ENCODE results near the gene UQCR10. TPM values are rescaled to one million over a fixed set of nuclear protein-coding genes. Genes with fewer than 3 reads are reported as not detected.

The UQCR10 gene
- total RNA-seq, 1 experiment from 2014 or later = 93.7 TPM

DNA sequence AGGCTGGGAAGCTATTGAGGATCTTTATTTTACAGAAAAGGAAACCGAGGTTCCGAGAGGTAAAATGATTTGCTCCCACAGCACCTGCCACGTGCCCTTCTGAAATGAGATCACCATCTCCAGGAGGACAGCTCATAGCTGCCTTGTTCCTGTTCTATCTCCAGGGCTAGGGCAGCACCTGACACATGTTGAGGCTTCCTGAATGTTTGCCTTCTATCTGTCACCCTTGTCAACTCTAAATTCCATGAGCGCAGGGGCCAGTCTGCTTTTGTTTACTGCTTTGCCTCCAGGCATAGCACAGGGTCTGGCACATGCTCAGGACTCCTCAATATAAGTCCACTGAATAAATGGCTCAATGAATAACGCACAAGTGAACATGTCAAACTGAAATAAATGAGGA, 46.8 kb downstream of the UQCR10 start:
- no TSS peak for BruUV-seq (replicated peaks)
- intact Hi-C loops (cut with micrococcal nuclease; ENCODE audit: unreplicated experiment) (no loop called here), in situ Hi-C loops (cut with HindIII; ENCODE audit: low pct_unique_long_range_greater_than_20kb, low sequenced_read_pairs) (no loop called here)
- DNase-seq (ENCODE audit: low read depth, low spot score) (no peak), ATAC-seq (no peak)
- ChIA-PET POLR2A (no interaction called here), CTCF (no interaction called here)
- Histone ChIP-seq H3K4me3 (ENCODE audit: low read depth in 2 of 2, low read length in 2 of 2) (no peak overlapping the region), H3K9me3 (ENCODE audit: control insufficient read depth, insufficient read depth, low read depth, low read length) (no peaks in the 10 kb centered on the region), H3K4me1 (ENCODE audit: control insufficient read depth, insufficient read depth, low read length) (no peaks in the 10 kb centered on the region), H3K27me3 (ENCODE audit: control insufficient read depth, insufficient read depth, low read length) (no peaks in the 10 kb centered on the region), H3K27ac (ENCODE audit: low read length) (no peak overlapping the region), H3K36me3 (ENCODE audit: control insufficient read depth, insufficient read depth, low read length) (peaks cover 4% of the 10 kb centered on the region)
- TF ChIP-seq TCF7L2 (IDR thresholded peaks at IDR 0.05; ENCODE audit: low read depth, low read length) (no peak), SIN3A (IDR thresholded peaks at IDR 0.05; ENCODE audit: borderline replicate concordance, insufficient read depth, low read depth, low read length) (no peak), POLR2AphosphoS5 (IDR thresholded peaks at IDR 0.05; ENCODE audit: low read depth, low read length) (no peak)
- TF ChIP-seq, protein P1, sequence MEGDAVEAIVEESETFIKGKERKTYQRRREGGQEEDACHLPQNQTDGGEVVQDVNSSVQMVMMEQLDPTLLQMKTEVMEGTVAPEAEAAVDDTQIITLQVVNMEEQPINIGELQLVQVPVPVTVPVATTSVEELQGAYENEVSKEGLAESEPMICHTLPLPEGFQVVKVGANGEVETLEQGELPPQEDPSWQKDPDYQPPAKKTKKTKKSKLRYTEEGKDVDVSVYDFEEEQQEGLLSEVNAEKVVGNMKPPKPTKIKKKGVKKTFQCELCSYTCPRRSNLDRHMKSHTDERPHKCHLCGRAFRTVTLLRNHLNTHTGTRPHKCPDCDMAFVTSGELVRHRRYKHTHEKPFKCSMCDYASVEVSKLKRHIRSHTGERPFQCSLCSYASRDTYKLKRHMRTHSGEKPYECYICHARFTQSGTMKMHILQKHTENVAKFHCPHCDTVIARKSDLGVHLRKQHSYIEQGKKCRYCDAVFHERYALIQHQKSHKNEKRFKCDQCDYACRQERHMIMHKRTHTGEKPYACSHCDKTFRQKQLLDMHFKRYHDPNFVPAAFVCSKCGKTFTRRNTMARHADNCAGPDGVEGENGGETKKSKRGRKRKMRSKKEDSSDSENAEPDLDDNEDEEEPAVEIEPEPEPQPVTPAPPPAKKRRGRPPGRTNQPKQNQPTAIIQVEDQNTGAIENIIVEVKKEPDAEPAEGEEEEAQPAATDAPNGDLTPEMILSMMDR (IDR thresholded peaks at IDR 0.05) = no peak
- TF ChIP-seq, protein P2, sequence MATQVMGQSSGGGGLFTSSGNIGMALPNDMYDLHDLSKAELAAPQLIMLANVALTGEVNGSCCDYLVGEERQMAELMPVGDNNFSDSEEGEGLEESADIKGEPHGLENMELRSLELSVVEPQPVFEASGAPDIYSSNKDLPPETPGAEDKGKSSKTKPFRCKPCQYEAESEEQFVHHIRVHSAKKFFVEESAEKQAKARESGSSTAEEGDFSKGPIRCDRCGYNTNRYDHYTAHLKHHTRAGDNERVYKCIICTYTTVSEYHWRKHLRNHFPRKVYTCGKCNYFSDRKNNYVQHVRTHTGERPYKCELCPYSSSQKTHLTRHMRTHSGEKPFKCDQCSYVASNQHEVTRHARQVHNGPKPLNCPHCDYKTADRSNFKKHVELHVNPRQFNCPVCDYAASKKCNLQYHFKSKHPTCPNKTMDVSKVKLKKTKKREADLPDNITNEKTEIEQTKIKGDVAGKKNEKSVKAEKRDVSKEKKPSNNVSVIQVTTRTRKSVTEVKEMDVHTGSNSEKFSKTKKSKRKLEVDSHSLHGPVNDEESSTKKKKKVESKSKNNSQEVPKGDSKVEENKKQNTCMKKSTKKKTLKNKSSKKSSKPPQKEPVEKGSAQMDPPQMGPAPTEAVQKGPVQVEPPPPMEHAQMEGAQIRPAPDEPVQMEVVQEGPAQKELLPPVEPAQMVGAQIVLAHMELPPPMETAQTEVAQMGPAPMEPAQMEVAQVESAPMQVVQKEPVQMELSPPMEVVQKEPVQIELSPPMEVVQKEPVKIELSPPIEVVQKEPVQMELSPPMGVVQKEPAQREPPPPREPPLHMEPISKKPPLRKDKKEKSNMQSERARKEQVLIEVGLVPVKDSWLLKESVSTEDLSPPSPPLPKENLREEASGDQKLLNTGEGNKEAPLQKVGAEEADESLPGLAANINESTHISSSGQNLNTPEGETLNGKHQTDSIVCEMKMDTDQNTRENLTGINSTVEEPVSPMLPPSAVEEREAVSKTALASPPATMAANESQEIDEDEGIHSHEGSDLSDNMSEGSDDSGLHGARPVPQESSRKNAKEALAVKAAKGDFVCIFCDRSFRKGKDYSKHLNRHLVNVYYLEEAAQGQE (IDR thresholded peaks at IDR 0.05; ENCODE audit: insufficient read depth in 1 of 2, low read depth in 2 of 2, low read length in 1 of 2) = no peak

GRCh38 chr22:29815580-29815979, 48.4 kb downstream of the UQCR10 start:
- ChIA-PET CTCF (no interaction called here), POLR2A (no interaction called here)
- in situ Hi-C loops (cut with HindIII; ENCODE audit: low pct_unique_long_range_greater_than_20kb, low sequenced_read_pairs) (no loop called here), intact Hi-C loops (cut with micrococcal nuclease; ENCODE audit: unreplicated experiment) (no loop called here)
- BruUV-seq (replicated peaks) = no TSS peak
- TF ChIP-seq, protein P1 (IDR thresholded peaks at IDR 0.05) = no peak
- TF ChIP-seq TCF7L2 (IDR thresholded peaks at IDR 0.05; ENCODE audit: low read depth, low read length) (no peak), POLR2AphosphoS5 (IDR thresholded peaks at IDR 0.05; ENCODE audit: low read depth, low read length) (no peak), SIN3A (IDR thresholded peaks at IDR 0.05; ENCODE audit: borderline replicate concordance, insufficient read depth, low read depth, low read length) (no peak)
- TF ChIP-seq, protein P2 (IDR thresholded peaks at IDR 0.05; ENCODE audit: insufficient read depth in 1 of 2, low read depth in 2 of 2, low read length in 1 of 2) = no peak
- DNase-seq (ENCODE audit: low read depth, low spot score) (no peak), ATAC-seq (no peak)
- Histone ChIP-seq H3K36me3 (ENCODE audit: control insufficient read depth, insufficient read depth, low read length) (peaks cover 6% of the 10 kb centered on the region), H3K4me3 (ENCODE audit: low read depth in 2 of 2, low read length in 2 of 2) (no peak overlapping the region), H3K9me3 (ENCODE audit: control insufficient read depth, insufficient read depth, low read depth, low read length) (no peaks in the 10 kb centered on the region), H3K27me3 (ENCODE audit: control insufficient read depth, insufficient read depth, low read length) (no peaks in the 10 kb centered on the region), H3K4me1 (ENCODE audit: control insufficient read depth, insufficient read depth, low read length) (no peaks in the 10 kb centered on the region), H3K27ac (ENCODE audit: low read length) (no peak overlapping the region)

All from Panc1 (cell line).